ENCODE data around the gene AIFM1.

AIFM1 gene

DNA sequence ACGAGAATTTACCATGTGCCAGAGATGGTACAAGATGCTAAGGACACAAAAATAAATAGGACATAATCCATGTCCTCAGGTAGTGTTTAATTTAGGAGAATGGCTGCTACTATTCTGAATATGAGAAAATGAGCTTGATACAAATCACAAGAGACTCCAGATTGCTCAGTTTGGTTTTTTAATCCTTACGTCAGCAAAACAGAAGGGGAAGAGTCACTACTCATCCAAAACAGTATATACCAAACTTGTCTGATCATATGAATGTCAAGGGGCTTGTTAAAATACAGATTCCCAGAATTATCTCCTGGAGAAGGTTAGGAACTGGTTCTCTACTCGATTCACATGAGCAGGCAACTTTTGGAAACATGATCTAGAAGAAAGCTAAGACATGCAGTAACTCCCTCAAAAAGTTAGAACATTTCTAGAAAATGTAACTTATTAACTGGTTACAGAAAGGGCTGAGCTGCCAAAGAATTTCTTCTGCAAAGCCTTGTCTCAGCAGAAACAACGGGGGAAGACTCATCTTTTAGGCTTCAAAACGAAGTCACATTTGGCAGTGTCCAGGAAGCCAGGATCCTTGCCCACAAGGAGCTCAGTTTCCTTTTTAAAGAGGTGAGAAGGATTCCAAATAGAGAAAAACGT lies 3.4 kb downstream of the AIFM1 start:
- no peak overlapping the region for H3K4me3 ChIP-seq
- no peak overlapping the region for H3K27ac ChIP-seq
- DNase-seq (ENCODE audit: low spot score): no peak
- TF ChIP-seq, protein P1, sequence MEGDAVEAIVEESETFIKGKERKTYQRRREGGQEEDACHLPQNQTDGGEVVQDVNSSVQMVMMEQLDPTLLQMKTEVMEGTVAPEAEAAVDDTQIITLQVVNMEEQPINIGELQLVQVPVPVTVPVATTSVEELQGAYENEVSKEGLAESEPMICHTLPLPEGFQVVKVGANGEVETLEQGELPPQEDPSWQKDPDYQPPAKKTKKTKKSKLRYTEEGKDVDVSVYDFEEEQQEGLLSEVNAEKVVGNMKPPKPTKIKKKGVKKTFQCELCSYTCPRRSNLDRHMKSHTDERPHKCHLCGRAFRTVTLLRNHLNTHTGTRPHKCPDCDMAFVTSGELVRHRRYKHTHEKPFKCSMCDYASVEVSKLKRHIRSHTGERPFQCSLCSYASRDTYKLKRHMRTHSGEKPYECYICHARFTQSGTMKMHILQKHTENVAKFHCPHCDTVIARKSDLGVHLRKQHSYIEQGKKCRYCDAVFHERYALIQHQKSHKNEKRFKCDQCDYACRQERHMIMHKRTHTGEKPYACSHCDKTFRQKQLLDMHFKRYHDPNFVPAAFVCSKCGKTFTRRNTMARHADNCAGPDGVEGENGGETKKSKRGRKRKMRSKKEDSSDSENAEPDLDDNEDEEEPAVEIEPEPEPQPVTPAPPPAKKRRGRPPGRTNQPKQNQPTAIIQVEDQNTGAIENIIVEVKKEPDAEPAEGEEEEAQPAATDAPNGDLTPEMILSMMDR (IDR thresholded peaks at IDR 0.05): no peak

DNA sequence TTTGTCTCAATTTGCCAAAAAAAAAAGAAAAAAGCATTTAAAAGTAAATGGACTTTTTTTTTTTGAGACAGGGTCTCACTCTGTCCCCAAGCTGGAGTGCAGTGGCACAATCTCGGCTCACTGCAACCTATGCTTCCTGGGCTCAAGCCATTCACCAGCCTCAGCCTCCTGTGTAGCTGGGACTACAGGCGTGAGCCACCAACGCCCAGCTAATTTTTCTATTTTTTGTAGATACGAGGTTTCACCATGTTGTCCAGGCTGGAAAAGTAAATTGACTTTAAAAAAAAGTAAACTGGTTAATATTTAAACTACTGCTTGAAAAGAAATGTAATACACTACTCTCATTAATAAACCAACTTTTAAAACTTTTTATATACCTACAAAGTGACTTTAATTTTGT lies 5.9 kb downstream of the AIFM1 start:
- Histone ChIP-seq H3K4me3 (no peak overlapping the region), H3K27ac (no peak overlapping the region)
- no peak for DNase-seq (ENCODE audit: low spot score)
- TF ChIP-seq, protein P1 (IDR thresholded peaks at IDR 0.05): no peak

DNA sequence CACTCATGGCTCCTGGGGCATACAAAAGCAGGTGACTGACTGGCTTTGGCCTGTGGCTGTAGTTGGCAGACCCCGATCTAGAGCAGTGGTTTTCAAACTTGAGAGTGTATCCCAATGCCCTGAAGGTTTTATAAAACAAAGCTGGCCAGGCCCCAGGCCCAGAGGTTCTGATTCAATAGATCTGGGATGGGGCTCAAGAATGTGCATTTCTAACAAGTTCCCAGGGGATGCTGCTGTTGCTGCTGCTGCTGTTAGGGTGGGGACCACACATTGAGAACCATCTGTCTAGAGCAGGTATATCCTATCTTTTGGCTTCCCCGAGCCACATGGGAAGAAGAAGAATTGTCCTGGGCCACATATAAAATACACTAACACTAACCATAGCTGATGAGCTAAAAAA lies 7.3 kb downstream of the AIFM1 start:
- Histone ChIP-seq H3K4me3 (no peak overlapping the region), H3K27ac (no peak overlapping the region)
- TF ChIP-seq, protein P1 (IDR thresholded peaks at IDR 0.05): no peak
- DNase-seq (ENCODE audit: low spot score): no peak

DNA sequence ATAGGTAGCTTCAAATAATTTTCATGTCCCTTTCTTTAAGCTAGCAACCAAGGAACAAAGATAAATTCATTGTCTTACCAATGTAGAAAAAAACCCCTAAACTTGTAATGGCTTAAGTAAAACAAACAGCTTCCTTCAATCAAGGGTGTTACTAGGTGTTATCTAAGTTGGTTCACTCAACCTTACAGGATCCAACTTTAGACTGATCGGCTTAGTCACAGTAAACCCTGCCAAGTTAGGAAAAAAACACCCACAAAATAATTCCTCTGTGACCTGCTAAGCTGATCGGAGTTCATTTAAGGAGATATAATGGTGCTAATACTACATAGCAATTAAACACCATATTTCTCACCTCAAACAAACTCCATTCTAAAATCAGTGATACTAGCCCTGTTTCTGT lies 10.1 kb downstream of the AIFM1 start:
- Histone ChIP-seq H3K4me3 (no peak overlapping the region), H3K27ac (no peak overlapping the region)
- TF ChIP-seq, protein P1 (IDR thresholded peaks at IDR 0.05): no peak
- DNase-seq (ENCODE audit: low spot score): no peak

DNA sequence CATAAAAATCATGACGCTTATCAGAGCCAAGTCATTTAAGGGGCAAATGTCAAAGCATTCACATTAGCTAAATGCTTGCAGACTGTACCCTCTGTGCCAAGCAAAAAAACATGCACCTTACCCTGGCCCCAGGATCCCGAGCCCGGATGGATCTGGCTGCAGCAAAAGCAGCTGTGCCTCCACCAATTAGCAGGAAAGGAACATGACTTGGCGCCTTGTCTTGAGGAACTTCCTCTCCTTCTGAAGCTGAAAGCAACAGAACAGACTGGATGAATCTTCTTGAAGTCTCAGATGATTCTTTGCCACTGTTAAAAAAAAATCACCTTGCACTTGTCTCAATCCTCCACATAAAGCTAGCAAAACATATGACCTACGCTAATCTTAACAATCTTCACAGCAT lies 18.0 kb downstream of the AIFM1 start:
- no peak for DNase-seq (ENCODE audit: low spot score)
- H3K27ac ChIP-seq: no peak overlapping the region
- no peak overlapping the region for H3K4me3 ChIP-seq
- TF ChIP-seq, protein P1 (IDR thresholded peaks at IDR 0.05): no peak

DNA sequence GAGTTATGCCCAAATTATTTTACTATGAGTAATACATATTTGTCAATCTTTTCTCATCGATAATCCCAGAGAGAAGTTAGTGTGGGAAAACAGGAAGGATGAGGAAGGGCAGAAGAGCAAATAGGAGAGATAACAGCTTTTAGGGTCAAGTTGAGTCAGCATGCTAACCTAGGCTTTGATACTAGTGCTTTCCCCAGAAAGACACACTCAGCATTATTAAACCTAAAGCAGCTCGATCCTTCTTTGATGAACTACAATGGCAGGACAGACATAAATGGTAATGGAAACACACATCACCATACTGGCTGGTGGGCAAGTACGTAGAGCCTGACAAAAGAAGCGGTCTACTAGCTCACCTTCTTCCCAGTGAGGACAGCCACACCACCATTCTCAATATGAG lies 20.5 kb downstream of the AIFM1 start:
- no peak overlapping the region for H3K4me3 ChIP-seq
- no peak for DNase-seq (ENCODE audit: low spot score)

DNA sequence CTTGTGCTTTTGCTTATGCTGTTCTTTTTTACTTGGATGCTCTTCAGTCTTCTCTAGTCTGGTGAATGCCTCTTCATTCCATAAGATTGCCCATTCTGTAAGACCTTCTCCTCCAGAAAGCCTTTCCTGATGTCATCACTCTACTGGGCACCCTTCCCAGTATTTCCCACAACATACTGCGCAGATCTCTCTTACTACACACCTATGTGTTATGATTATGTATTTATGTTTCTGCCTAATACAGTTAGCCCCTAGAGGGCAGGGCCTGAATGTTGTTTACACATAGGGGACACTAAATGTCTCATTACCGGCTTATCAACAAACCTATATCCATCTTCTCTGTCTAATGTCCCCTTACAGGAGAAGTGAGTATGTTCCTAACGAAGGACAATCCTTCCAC lies 21.1 kb downstream of the AIFM1 start:
- TF ChIP-seq, protein P1 (IDR thresholded peaks at IDR 0.05): no peak
- no peak for DNase-seq (ENCODE audit: low spot score)
- Histone ChIP-seq H3K27ac (no peak overlapping the region), H3K4me3 (no peak overlapping the region)

More for the DNA sequence above, 20.5 kb downstream of the AIFM1 start:
- TF ChIP-seq, protein P1 (IDR thresholded peaks at IDR 0.05): no peak
- no peak overlapping the region for H3K27ac ChIP-seq

All from coronary artery (tissue), 2 donors.